BE2C (cell line): Measurements from ENCODE around the gene NEU2. TPM values are rescaled to one million over a fixed set of nuclear protein-coding genes. Genes with fewer than 3 reads are reported as not detected.

Experiments used
- DNase-seq: peaks from one replicate; pipeline ENCODE4 v3.0.0-alpha.2; 2020
- H3K27me3 ChIP-seq: fragments of 250-450 bp; sonication (Bioruptor Pico); 2 replicates; pipeline ENCODE4 v1.5.1; 2020; ENCODE audit warnings: mild to moderate bottlenecking
- H3K36me3 ChIP-seq: fragments of 250-450 bp; sonication (Bioruptor Pico); 2 replicates; pipeline ENCODE4 v1.5.1; 2020; ENCODE audit warnings: mild to moderate bottlenecking
- H3K4me1 ChIP-seq: fragments of 250-450 bp; sonication (Bioruptor Pico); 2 replicates; pipeline ENCODE4 v1.5.1; 2020
- H3K4me3 ChIP-seq: 2 replicates; pipeline ENCODE4 v1.5.1; 2011; ENCODE audit warnings: low read depth, low read length
- H3K9me3 ChIP-seq: fragments of 250-450 bp; sonication (Bioruptor Pico); 2 replicates; pipeline ENCODE4 v1.5.1; 2020
- polyA plus RNA-seq: library from polyadenylated mRNA; unstranded; fragments of >200 nt; gene quantifications from one replicate; pipeline ENCODE4 v1.2.1, GENCODE V29; 2012; ENCODE audit warnings: low read depth, missing spikeins; ENCODE audit not compliant: insufficient read length, insufficient read depth
- TF ChIP-seq, protein P1 (sequence below): IDR thresholded peaks from 2 replicates; pipeline ENCODE4 v1.5.1; 2012; ENCODE audit warnings: mild to moderate bottlenecking, low read depth, low read length

Gene NEU2
- not detected for polyA plus RNA-seq

DNA sequence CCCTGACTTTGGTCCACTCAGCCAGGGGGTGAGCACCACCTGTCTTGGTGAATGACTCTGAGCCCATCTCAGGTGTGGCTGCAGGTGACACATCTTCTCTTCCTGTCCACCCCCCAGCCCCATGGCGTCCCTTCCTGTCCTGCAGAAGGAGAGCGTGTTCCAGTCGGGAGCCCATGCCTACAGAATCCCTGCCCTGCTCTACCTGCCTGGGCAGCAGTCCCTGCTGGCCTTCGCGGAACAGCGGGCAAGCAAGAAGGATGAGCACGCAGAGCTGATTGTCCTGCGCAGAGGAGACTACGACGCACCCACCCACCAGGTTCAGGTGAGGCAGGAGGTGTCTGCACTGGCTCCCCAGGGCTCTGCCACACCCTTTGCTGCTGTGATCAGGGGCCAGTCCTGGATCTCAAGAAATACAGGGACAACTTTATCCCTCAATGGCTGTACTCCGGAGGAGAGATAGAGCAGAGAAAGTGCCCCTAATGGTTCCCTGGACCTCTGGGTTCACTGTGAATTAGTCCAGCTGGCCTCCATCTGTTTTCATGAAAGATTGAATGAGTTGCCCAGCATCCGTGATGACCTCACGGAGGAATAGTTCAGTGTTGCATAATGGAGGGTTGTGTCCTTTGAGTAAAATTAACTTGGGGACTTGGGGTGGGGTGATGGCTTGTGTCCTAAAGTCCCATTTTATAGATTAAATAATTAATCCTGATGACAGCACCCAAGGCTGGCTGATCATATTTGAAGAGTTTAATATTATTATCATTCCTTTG is at the start of gene NEU2:
Gene NEU2, plus strand, starts transcription at position 122 of the 770 bp plus-strand sequence. Its CDS starts 0 bp downstream, at position 122.
- Histone ChIP-seq H3K4me3 (no peak within 1 kb of the TSS), H3K4me1 (no peaks in the 10 kb centered on the region), H3K27me3 (no peaks in the 10 kb centered on the region), H3K9me3 (no peaks in the 10 kb centered on the region; the same call in 1 of the 2 replicates), H3K36me3 (no peaks in the 10 kb centered on the region)
- TF ChIP-seq, protein P1, sequence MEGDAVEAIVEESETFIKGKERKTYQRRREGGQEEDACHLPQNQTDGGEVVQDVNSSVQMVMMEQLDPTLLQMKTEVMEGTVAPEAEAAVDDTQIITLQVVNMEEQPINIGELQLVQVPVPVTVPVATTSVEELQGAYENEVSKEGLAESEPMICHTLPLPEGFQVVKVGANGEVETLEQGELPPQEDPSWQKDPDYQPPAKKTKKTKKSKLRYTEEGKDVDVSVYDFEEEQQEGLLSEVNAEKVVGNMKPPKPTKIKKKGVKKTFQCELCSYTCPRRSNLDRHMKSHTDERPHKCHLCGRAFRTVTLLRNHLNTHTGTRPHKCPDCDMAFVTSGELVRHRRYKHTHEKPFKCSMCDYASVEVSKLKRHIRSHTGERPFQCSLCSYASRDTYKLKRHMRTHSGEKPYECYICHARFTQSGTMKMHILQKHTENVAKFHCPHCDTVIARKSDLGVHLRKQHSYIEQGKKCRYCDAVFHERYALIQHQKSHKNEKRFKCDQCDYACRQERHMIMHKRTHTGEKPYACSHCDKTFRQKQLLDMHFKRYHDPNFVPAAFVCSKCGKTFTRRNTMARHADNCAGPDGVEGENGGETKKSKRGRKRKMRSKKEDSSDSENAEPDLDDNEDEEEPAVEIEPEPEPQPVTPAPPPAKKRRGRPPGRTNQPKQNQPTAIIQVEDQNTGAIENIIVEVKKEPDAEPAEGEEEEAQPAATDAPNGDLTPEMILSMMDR, result no peak
- no peak for DNase-seq

GRCh38 chr2:232982926-232983668 is 49.4 kb upstream of the NEU2 start:
- Histone ChIP-seq H3K4me1 (no peaks in the 10 kb centered on the region), H3K36me3 (no peaks in the 10 kb centered on the region), H3K27me3 (peaks cover 15% of the 10 kb centered on the region), H3K9me3 (no peaks in the 10 kb centered on the region), H3K4me3 (no peak overlapping the region)
- TF ChIP-seq, protein P1, result no peak
- DNase-seq, result no peak

- no peaks in the 10 kb centered on the region for H3K4me1 ChIP-seq
- no peaks in the 10 kb centered on the region for H3K36me3 ChIP-seq
Measured at GRCh38 chr2:232983669-232984140, 48.8 kb upstream of the NEU2 start.

DNA sequence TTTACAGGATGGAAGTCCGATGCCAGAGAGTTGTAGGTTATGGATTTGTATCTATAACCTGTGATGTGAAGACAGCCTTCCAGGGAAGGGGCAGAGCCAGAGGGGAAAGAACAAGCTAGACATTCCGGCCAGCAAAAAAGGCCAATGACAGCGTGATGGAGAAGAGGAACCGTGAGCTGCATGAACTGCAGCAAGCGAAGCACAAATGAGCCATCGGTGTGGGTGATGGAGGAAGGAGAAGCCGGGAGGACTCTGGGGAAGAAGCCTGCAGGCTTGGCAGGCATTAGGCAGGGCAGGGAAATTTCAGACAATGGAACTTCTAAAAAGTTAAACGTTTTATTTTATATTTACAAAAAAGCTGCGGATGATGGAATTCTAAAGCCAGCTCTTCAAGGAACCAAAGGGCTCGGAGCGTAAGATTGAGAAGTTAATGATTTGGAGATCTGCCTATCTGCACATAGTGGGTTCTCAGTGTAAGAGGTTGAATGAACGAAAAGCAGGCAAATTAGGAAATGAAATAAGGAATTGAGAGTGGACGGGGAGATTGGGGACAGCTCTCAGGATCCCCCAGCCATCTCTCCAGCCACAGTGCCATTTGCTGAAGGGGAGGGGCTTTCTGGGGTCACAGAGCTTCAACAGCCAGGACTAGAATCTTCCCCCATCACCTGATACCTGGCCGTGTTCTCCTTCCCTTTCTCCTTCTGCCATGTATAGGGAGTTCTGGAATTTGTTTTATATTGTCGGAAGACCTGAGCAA is 47.8 kb upstream of the NEU2 start:
- H3K27me3 ChIP-seq, result peaks cover 15% of the 10 kb centered on the region
- no peaks in the 10 kb centered on the region for H3K36me3 ChIP-seq
- no peaks in the 10 kb centered on the region for H3K9me3 ChIP-seq
- H3K4me3 ChIP-seq, result no peak overlapping the region
- TF ChIP-seq, protein P1, result no peak
- H3K4me1 ChIP-seq, result no peaks in the 10 kb centered on the region
- DNase-seq, result no peak

More at GRCh38 chr2:232983669-232984140, 48.8 kb upstream of the NEU2 start:
- TF ChIP-seq, protein P1, result no peak
- no peak for DNase-seq
- peaks cover 15% of the 10 kb centered on the region for H3K27me3 ChIP-seq
- H3K9me3 ChIP-seq, result no peaks in the 10 kb centered on the region
- H3K4me3 ChIP-seq, result no peak overlapping the region

GRCh38 chr2:232986155-232986554 is 46.3 kb upstream of the NEU2 start:
- TF ChIP-seq, protein P1, result no peak
- peaks cover 15% of the 10 kb centered on the region for H3K27me3 ChIP-seq
- no peak overlapping the region for H3K4me3 ChIP-seq
- no peaks in the 10 kb centered on the region for H3K9me3 ChIP-seq
- H3K4me1 ChIP-seq, result no peaks in the 10 kb centered on the region
- no peaks in the 10 kb centered on the region for H3K36me3 ChIP-seq
- no peak for DNase-seq
